Measurements from ENCODE around the gene ZXDC. TPM values are rescaled to one million over a fixed set of nuclear protein-coding genes. Genes with fewer than 3 reads are reported as not detected.

The ZXDC gene
- total RNA-seq, 1 donor from 2014 or later: 38.4 TPM

DNA sequence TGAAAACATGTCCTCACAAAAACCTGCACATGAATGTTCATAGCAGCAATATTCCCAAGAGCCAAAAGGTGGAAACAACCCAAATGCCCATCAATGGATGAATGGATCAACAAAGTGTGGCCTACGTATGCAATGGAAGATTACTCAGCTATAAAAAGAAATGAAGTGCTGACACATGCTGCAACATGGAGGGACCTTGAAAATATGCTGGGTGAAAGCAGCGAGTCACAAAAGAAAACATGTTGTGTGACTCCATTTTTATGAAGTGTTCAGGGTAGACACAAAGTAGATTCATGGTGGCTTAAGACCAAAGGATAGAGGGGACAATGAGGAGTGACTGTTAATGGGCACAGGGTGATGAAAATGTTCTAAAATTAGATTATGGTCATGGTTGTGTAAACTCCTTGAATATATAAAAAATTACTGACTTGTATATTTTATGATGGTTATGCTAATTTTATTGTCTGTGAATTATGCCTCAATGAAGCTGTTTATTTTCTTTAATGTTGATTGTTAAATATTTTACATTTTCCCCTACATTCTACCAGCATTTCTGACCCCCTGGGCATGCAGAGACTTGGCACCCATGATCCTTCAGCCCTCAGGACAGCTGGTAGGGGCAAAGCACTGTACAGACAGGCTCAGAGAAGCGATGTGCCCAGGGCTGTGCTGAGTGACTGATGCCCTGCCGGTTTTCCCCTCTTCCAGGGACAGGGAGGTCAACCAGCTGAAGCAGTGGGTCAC is 43.2 kb downstream of the ZXDC start:
- Histone ChIP-seq H3K36me3 (ENCODE audit: control insufficient read depth, insufficient read depth, low read length) (no peaks in the 10 kb centered on the region), H3K4me3 (ENCODE audit: low read depth, low read length) (no peak overlapping the region), H3K27me3 (ENCODE audit: control insufficient read depth, insufficient read depth, low read length) (no peaks in the 10 kb centered on the region)
- DNase-seq (ENCODE audit: low read depth): peak; percentile 1
- TF ChIP-seq, protein P1, sequence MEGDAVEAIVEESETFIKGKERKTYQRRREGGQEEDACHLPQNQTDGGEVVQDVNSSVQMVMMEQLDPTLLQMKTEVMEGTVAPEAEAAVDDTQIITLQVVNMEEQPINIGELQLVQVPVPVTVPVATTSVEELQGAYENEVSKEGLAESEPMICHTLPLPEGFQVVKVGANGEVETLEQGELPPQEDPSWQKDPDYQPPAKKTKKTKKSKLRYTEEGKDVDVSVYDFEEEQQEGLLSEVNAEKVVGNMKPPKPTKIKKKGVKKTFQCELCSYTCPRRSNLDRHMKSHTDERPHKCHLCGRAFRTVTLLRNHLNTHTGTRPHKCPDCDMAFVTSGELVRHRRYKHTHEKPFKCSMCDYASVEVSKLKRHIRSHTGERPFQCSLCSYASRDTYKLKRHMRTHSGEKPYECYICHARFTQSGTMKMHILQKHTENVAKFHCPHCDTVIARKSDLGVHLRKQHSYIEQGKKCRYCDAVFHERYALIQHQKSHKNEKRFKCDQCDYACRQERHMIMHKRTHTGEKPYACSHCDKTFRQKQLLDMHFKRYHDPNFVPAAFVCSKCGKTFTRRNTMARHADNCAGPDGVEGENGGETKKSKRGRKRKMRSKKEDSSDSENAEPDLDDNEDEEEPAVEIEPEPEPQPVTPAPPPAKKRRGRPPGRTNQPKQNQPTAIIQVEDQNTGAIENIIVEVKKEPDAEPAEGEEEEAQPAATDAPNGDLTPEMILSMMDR (IDR thresholded peaks at IDR 0.05; ENCODE audit: insufficient read depth, low read length, poor library complexity, severe bottlenecking): no peak

DNA sequence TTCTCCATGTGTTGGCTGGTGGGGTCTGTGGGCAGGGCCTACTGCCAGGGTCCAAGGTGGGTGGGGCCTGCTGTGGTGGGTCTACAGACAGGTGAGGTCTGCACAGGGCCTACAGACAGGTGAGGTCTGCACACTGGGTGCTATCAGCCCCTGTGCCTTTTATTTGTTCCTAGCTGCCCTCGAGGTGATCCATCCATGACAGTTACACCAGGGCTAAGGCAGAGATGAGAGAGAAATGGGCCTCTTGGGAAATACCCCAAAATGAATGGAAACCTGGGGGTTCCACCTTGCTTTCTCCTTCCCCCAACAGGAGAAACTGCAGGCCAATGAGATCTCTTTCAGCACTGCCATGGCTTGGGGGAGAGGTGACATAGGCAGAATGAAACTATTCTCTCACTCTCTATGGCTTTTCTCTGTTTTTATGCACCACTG is 44.6 kb downstream of the ZXDC start:
- Histone ChIP-seq H3K4me3 (ENCODE audit: low read depth, low read length) (no peak overlapping the region), H3K36me3 (ENCODE audit: control insufficient read depth, insufficient read depth, low read length) (no peaks in the 10 kb centered on the region), H3K27me3 (ENCODE audit: control insufficient read depth, insufficient read depth, low read length) (no peaks in the 10 kb centered on the region)
- no peak for DNase-seq (ENCODE audit: low read depth)
- TF ChIP-seq, protein P1 (IDR thresholded peaks at IDR 0.05; ENCODE audit: insufficient read depth, low read length, poor library complexity, severe bottlenecking): no peak

DNA sequence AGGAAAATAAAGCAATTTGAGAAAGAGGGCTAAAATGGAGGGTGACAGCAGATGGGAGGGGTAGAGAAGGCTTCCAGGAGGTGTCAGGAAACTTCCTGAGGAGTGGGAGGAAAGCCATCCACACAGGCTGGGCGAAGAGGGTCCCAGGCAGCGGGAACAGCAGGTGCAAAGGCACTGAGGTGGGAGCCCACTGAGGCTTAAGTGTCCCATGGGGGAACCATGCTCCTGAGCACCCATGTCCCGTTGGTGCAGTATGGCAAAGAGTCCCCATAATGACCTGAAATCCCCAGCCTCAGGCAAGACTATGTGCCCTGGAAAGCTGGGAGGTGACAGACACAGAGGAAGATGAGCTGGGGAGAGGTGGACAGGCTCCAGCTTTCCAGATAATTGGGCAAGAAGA is 50.9 kb downstream of the ZXDC start:
- TF ChIP-seq, protein P1 (IDR thresholded peaks at IDR 0.05; ENCODE audit: insufficient read depth, low read length, poor library complexity, severe bottlenecking): no peak
- Histone ChIP-seq H3K4me3 (ENCODE audit: low read depth, low read length) (no peak overlapping the region), H3K27me3 (ENCODE audit: control insufficient read depth, insufficient read depth, low read length) (no peaks in the 10 kb centered on the region), H3K36me3 (ENCODE audit: control insufficient read depth, insufficient read depth, low read length) (no peaks in the 10 kb centered on the region)
- DNase-seq (ENCODE audit: low read depth): no peak

DNA sequence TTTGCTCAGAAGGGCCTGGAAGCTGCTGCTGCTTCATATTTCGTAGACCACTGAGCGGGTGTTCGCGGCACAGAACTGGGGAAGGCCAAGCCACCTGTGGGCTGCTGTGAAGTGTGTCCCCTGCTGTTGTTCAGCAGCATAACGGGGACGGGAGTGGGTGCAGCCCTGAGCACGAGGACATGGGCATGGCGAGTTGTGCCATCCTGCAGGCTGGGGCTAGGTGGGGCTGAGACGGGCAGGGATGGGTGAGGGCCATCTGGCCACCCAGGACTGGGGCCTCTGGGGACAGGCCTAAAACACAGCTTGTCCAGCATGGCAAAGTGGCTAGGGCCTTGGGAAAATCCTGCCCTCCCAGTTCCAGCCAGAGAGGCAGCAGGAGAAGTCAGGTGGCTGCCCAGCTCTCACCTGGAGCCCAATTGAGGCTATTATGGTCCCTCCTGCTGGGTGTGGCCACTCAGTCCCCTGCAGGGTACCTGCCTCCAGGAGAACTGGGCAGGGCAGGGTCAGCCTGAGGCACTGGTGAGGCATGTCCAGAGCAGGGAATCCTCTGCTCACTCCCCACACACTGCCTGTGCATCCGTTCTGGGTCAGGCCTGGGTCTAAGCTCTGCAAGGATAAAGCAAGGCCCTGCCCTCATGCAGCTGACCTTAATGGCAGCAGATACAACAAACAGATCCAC is 51.5 kb downstream of the ZXDC start:
- TF ChIP-seq, protein P1 (IDR thresholded peaks at IDR 0.05; ENCODE audit: insufficient read depth, low read length, poor library complexity, severe bottlenecking): no peak
- no peaks in the 10 kb centered on the region for H3K27me3 ChIP-seq (ENCODE audit: control insufficient read depth, insufficient read depth, low read length)
- no peaks in the 10 kb centered on the region for H3K36me3 ChIP-seq (ENCODE audit: control insufficient read depth, insufficient read depth, low read length)
- no peak for DNase-seq (ENCODE audit: low read depth)
- no peak overlapping the region for H3K4me3 ChIP-seq (ENCODE audit: low read depth, low read length)

DNA sequence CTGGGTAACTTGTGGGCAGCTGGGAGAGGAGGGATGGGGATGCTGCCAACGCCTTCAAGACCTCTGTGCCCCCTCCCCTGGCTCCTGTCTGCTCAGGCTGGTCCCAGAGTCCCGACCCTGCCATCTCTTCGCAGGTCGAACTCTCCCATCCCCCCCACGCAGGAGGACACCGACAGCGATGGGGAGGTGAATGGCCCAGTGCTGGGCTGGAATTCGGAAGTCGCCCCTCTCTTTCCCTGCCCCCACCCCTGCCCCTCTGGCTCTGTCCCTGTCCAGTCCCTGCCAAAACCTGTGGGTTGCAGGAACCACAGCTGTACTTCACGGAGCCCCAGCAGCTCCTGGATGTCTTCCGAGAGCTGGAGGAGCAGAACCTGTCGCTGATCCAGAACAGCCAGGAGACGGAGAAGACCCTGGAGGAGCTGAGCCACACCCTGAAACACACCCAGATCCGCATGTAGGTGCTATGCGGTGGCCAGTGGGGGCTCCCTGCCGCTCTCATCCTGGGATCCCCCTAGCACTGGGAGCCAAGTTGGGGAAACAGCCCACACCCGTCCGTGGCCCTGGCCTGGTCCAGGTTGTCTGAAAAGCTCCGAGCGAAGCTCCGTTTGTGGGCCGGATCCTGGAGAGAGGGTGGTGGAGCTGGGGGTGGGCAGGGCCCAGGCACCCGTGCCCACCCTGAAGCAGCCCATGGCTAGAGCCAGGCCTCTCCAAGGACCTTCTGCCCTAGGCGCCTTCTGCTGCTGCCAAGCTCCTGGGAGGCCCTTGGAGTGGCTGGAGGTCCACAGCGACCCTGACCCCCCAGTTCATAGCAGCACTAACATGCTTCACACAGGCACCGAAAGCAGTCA is 52.3 kb downstream of the ZXDC start:
- TF ChIP-seq, protein P1 (IDR thresholded peaks at IDR 0.05; ENCODE audit: insufficient read depth, low read length, poor library complexity, severe bottlenecking): no peak
- no peaks in the 10 kb centered on the region for H3K36me3 ChIP-seq (ENCODE audit: control insufficient read depth, insufficient read depth, low read length)
- H3K27me3 ChIP-seq (ENCODE audit: control insufficient read depth, insufficient read depth, low read length): no peaks in the 10 kb centered on the region
- DNase-seq (ENCODE audit: low read depth): no peak
- H3K4me3 ChIP-seq (ENCODE audit: low read depth, low read length): no peak overlapping the region
